ENCODE data around the gene ZBTB16.

The ZBTB16 gene

GRCh38 chr11:114270531-114271270 is 211.2 kb downstream of the ZBTB16 start:
- DNase-seq, result no peak

DNA sequence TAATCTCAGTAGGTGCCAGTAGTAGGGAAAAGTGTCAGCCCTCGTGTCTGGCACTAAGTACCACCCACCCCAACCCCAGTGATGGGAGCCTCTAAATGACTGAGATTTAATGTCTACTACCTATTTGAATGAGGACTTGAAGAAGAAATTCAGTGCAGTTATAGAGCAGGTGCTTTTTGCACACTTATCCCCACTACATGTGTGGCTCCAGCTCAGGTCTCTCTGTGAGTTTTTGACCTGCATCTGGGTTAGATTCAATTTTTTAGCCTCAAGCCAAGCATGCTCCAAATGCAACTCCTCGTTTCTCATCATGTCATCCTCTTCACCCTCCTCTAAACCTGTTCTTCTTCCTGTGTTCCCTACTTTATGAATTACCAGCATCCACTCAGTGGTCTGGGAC is 211.8 kb downstream of the ZBTB16 start:
- DNase-seq, result no peak

DNA sequence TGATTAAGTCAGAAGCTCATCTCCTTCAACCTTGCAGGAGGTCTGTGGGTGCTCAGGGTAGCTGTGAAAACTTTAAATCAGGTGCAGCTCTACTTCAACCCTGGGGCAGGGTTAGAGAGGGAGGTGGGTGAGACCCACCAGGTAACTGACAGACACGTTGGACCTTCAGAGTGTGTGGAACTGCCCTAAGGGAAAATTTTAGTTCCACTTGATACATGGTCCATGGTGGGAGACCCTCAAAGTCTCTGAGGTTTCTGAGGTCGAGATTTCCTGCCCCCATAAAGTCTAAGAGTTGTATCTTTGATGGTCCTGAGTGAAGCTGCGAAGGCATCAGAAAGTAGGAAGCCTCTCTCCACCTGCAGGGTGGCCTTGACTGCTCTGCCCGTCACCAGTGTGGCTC is 212.8 kb downstream of the ZBTB16 start:
- DNase-seq, result no peak

DNA sequence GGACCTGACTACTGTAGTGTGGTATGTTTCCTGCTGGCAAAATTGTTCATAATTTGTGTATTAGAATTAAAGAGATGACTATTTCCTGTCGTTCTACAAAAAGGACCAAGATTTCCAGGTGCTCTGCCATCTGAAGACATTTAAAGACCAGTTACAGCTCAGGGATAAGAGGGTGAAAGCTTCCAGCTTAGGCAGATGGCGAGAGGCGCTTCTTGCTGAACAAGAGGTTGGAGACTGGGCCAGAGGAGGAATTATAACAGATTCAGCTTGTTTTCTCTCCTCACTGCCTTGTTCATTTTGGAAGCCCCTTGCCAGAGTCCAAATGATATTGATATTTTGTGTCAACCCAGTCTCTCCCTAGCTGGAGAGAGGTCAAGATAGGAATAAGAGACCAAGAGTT is 213.6 kb downstream of the ZBTB16 start:
- DNase-seq, result no peak

GRCh38 chr11:114273890-114274635 is 214.6 kb downstream of the ZBTB16 start:
- no peak for DNase-seq

GRCh38 chr11:114274637-114275036 is 215.1 kb downstream of the ZBTB16 start:
- no peak for DNase-seq

DNA sequence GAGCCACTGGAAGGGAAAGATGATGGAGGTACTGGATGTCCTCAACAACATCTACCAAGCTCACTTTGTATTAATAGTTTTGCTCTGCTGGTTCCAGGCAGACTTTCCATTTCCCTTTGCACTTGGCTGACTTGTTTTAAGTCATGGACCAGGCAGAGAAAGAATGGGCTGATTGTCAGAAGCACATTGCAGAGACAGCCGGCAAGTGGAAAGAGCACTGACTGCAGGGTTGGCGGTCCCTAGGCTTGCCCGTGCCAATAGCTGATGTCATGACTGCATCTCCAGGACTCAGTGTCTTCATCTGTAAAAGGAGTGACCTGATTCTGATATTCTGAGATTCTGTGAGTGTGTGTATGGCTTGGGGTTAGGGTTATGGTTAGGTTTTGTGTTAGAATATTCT is 215.8 kb downstream of the ZBTB16 start:
- DNase-seq, result no peak

GRCh38 chr11:114276077-114276476 is 216.6 kb downstream of the ZBTB16 start:
- no peak for DNase-seq

DNA sequence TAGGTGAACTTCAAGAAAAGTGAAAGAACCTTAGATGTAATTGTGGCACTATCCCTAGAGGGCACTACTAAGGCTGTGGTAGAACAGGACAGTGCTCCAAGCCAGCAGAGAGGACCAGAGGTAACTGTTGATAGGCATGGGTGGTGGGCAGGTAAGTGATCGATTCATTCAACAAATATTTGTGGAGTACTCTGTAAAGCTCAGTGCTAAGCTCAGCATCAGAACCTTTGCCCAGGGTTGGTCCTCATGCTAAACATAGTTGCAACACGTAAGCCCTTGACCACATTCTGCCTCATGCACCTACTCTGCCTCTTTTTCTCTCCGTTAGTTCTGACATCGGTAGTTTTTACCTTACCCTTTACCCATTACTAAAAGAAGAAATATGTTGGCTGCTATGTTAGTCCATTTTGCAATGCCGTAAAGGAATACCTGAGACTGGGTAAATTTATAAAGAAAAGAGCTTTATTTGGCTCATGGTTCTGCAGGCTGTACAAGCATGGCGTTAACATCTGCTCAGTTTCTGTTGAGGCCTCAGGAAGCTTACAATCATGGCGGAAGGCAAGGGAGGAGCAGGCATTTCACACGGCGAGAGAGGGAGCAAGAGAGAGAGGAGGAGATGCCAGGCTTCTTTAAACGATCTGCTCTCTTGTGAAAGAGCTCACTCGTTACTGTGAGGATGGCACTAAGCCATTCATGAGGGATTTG is 218.3 kb downstream of the ZBTB16 start:
- DNase-seq, result no peak

DNA sequence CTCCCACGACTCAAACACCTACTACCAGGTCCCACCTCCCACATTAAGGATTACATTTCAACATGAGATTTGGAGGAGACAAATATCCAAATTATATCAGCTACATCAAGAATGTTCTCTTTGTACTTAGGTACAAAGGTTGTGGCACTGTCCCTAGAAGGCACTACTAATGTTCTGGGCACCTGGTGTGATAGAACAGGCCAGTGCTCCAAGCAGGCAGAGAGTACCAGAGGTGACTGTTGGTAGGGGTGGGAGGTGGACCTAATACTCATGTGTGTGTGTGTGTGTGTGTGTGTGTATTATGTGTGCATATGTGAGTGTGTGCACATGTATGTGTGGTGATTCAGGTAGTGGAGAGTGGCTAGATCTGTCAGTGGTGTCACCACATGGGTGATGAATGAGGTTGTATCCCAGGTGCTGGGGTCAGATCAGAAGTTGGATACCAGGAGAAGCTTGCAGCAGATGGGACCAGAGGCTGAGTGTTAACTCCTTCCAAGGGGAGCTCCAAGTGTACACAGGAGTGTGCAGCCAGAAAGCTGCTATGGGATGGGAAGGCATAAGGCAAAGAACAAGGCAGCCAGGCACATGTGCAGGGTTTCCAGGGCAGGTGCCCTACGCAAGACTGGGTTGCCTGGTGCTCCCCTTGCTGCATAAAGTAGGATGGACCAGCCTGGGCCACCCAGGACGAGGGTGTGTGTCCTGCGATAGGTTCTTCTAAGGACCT is 219.0 kb downstream of the ZBTB16 start:
- no peak for DNase-seq

GRCh38 chr11:114279792-114280546 is 220.5 kb downstream of the ZBTB16 start:
- DNase-seq, result peak; percentile 35

- DNase-seq, result peak; percentile 87
Measured at GRCh38 chr11:114280696-114281095, 221.2 kb downstream of the ZBTB16 start.

- DNase-seq, result no peak
Measured at GRCh38 chr11:114281388-114281956, 222.0 kb downstream of the ZBTB16 start.

- DNase-seq, result no peak
Measured at GRCh38 chr11:114282488-114282887, 223.0 kb downstream of the ZBTB16 start.

- DNase-seq, result no peak
Measured at GRCh38 chr11:114283422-114283821, 223.9 kb downstream of the ZBTB16 start.

DNA sequence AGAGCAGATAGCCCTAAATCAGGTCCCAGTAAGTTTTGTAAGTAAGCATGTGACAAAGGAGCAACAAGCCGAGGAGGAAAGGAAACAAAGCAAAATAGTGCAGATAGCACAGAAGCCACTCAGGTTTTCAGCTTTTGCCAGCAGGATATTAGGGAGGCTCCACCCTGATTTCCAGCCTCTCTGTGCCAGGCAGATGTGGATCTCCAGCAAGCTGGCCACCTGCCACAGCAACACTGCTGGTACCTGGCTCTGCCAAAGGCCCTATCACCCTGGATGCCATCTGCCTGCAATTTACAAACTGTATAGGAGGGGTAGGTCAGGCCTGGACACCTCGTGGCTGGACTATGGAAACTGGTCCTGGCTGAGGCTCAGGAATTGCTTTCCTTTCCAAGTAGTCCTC is 224.5 kb downstream of the ZBTB16 start:
- DNase-seq, result no peak

GRCh38 chr11:114284914-114285313 is 225.4 kb downstream of the ZBTB16 start:
- no peak for DNase-seq

GRCh38 chr11:114285599-114285998 is 226.1 kb downstream of the ZBTB16 start:
- DNase-seq, result peak; percentile 86

DNA sequence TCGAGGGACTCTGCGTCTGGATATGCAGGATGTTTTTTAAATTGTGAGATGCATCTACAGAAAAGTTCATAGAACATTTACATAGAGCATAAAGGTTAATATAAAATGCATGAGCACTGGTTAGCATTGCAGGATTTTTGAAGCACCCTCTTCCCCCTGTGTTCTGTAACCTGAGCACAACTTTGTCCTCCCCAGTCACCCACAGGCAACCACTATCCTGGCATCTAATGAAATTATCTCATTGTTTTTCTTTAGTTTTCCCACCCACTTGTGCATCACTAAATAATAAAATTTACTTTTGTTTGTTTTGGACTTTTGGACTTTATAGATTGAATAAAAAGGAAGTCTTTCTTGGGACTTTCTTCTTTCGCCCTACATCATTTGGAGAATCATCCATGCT is 226.7 kb downstream of the ZBTB16 start:
- no peak for DNase-seq

GRCh38 chr11:114287154-114287553 is 227.6 kb downstream of the ZBTB16 start:
- DNase-seq, result no peak

GRCh38 chr11:114288136-114288535 is 228.6 kb downstream of the ZBTB16 start:
- DNase-seq, result no peak

- DNase-seq, result no peak
Measured at GRCh38 chr11:114289779-114290178, 230.3 kb downstream of the ZBTB16 start.
